ENCODE measurements around the gene DYRK3.

Gene DYRK3

DNA sequence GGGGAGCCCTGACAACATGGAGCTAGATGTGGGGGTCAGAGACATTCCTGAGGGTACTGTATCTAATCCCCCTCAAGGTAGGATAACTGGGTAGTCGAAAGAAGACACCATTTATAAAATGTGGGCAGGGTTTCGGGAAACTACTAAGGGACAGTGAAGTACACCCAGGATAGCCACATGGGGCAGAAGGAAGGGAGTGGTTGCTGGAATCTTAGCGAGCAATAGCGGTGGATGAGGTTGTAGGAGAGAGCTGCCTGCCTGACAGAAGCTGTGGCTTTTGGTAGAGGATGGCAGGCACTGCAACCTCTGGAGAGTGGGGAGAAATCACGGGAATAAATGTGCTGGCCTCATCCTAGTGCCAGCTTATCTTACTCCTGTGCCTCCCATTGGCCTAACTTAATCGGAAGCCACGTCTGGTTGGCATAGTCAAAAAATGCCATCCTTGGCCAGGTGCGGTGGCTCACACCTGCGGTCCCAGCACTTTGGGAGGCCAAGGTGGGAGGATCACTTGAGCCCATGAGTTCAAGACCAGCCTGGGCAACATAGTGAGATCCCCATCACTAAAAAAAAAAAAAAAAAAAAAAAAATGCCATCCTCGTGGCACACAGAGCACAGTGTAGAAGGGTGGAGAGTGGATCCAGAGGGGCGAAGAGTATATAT is 26.0 kb downstream of the DYRK3 start:
- DNase-seq = no peak

- DNase-seq = no peak
Measured at GRCh38 chr1:206662396-206663092, 27.2 kb downstream of the DYRK3 start.

- peak in 2 of 4 experiments; percentile 49 to 51 for DNase-seq
Measured at GRCh38 chr1:206663362-206663761, 28.0 kb downstream of the DYRK3 start.

- peak; percentile 72 to 83 (median 80) for DNase-seq
Measured at GRCh38 chr1:206663832-206664652, 28.7 kb downstream of the DYRK3 start.

GRCh38 chr1:206664740-206665139 is 29.4 kb downstream of the DYRK3 start:
- DNase-seq = no peak

GRCh38 chr1:206666031-206666561 is 30.8 kb downstream of the DYRK3 start:
- DNase-seq = peak in 2 of 4 experiments; percentile 38 to 57

- peak in 2 of 4 experiments; percentile 54 to 55 for DNase-seq
Measured at GRCh38 chr1:206666954-206667665, 31.8 kb downstream of the DYRK3 start.

GRCh38 chr1:206668351-206668750 is 33.0 kb downstream of the DYRK3 start:
- DNase-seq = no peak

DNA sequence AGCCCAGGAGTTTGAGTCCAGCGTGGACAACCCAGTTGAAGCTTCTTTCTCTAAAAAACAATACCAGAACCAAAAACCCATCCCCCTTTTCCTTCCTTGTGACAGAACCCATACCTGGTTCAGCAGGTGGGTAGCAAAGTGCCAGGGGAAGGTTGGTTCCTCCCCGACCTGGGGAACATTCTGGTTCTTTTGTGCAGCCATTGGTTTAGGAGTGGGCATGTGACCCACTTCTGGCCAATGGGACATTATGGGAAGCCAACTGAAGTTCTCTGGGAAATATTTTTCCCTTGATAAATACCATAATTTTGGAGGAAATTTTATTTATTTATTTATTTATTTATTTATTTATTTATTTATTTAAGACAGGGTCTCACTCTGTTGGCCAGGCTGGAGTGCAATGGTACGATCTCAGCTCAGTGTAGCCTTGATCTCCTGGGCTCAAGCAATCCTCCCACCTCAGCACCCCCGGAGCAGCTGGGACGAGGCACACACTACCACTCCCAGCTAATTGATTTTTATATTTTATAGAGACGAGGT is 33.6 kb downstream of the DYRK3 start:
- no peak for DNase-seq

DNA sequence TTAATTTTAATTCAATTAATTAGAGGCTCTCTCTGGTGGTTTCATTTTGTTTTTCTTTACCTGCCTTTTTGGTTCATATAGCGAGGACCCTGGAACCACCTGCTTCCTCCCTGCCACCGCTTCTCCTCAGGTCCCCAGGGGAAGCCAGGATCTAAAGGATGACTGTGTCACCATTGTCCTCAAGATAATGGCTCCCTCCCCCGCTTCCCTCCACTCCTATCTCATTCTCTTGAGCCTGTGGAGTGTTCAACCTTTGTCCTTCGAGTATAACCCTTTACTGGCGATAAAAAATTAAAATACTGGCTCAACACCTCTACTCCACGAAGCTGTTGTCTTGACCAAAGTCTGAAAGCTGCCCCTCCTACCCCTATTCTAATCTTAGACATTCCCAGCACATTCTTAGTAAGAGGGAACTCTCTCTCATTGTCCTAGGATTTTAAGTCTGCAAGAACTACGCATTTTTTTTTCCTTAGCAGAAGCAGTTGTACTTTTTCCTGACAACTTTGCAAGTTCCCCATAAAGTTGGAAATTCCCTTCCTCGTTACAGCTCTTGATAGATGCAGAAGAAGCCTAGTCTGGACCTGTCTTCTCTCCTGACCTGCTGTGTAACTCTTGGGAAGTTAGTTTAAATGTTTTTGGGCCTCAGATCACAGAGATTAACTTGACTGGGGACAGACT is 36.8 kb downstream of the DYRK3 start:
- peak; percentile 51 to 84 (median 75) for DNase-seq

GRCh38 chr1:206672844-206673758 is 37.8 kb downstream of the DYRK3 start:
- peak; percentile 74 to 93 (median 83) for DNase-seq

DNA sequence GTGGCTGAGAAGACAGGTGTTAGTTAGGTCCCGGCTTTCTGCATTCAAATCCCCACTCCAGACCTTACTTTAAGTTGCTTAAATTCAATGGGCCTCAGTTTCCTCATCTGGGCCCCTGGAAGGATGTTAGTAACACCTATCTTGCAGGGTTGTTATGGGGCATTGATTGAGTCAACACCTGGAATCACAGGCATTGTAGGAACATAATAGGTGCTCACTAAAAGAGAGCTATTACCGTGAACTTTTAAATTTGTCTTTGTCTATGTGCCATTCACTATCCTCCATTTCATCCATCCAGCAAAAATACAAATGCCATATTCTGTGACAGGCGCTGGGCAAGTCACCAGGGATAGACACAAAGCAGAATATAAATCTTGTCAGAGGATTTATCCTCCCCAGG is 38.9 kb downstream of the DYRK3 start:
- no peak for DNase-seq

- peak in 3 of 4 experiments; percentile 33 to 60 (median 56) for DNase-seq
Measured at GRCh38 chr1:206674745-206675175, 39.4 kb downstream of the DYRK3 start.

GRCh38 chr1:206676499-206676898 is 41.2 kb downstream of the DYRK3 start:
- DNase-seq = no peak

GRCh38 chr1:206678490-206678889 is 43.2 kb downstream of the DYRK3 start:
- no peak for DNase-seq

- DNase-seq = peak; percentile 78 to 86 (median 86)
Measured at GRCh38 chr1:206679738-206680211, 44.4 kb downstream of the DYRK3 start.

- DNase-seq = peak in 2 of 4 experiments; percentile 35 to 40
Measured at GRCh38 chr1:206680279-206680678, 44.9 kb downstream of the DYRK3 start.

GRCh38 chr1:206681359-206681758 is 46.0 kb downstream of the DYRK3 start:
- no peak for DNase-seq

DNA sequence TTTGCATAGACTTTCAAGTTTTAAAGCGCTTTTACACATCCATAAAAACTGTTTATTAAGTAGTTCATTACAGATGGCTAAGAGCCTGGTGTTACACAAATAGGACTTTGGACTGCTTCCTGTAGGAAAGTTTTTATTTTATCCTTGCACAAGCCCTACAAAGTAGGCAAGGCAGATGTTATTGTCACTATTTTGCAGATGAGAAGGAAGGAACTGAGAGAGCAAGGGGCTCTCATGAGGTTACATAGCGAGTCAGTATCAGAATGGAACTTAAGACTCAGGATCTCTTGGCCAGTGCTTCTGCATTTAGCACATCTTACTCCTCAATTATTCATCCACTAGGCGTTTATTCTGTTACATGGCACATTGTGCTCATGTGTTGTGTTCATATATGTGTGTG is 46.8 kb downstream of the DYRK3 start:
- DNase-seq = peak in 2 of 4 experiments; percentile 42 to 50

GRCh38 chr1:206683313-206683712 is 48.0 kb downstream of the DYRK3 start:
- DNase-seq = no peak

All from suppressor macrophage (primary cell).